DND-41 (cell line): ENCODE measurements around the gene MUL1.

Source experiments
- CTCF ChIP-seq: IDR thresholded peaks from 2 replicates; pipeline ENCODE4 v1.5.1; 2012; ENCODE audit warnings: borderline replicate concordance, low read length, moderate library complexity, mild to moderate bottlenecking; ENCODE audit not compliant: poor library complexity, severe bottlenecking; ENCODE audit errors: extremely low read depth
- EZH2 ChIP-seq: IDR thresholded peaks from 3 replicates; pipeline ENCODE4 v1.6.1; 2012; ENCODE audit warnings: borderline replicate concordance, low read depth, mild to moderate bottlenecking, moderate library complexity, low read length, inconsistent platforms; ENCODE audit not compliant: severe bottlenecking

GRCh38 chr1:20480243-20480944 is 27.6 kb downstream of the MUL1 start:
- TF ChIP-seq CTCF (no peak), EZH2 (no peak)
